C1 segment of cervical spinal cord (tissue), 14 donors: ENCODE data around the gene ATG14.
"Not testable (repeated sequence)": the region's sequence is repeated elsewhere in the genome, so short reads cannot be mapped to it uniquely, and the experiment has no call there.

Experiments used
- DNase-seq, 14 donors: peaks; one replicate each; lab custom pipeline; 2025; lab: John Stamatoyannopoulos, UW

Gene ATG14

GRCh38 chr14:55433880-55434804 lies 22.5 kb upstream of the ATG14 start:
- DNase-seq, result no peak

GRCh38 chr14:55432628-55433027 lies 21.0 kb upstream of the ATG14 start:
- DNase-seq, result no peak

- no peak for DNase-seq
Measured at GRCh38 chr14:55430024-55430690, 18.5 kb upstream of the ATG14 start.

GRCh38 chr14:55427439-55427838 lies 15.8 kb upstream of the ATG14 start:
- DNase-seq, result no peak

- DNase-seq, result no peak
Measured at GRCh38 chr14:55426891-55427290, 15.3 kb upstream of the ATG14 start.

GRCh38 chr14:55425091-55425490 lies 13.5 kb upstream of the ATG14 start:
- DNase-seq, result no peak

- DNase-seq, result no peak
Measured at GRCh38 chr14:55423969-55424368, 12.3 kb upstream of the ATG14 start.

GRCh38 chr14:55422338-55422737 lies 10.7 kb upstream of the ATG14 start:
- not testable (repeated sequence) for DNase-seq

GRCh38 chr14:55419663-55420062 lies 8.0 kb upstream of the ATG14 start:
- no peak for DNase-seq

- no peak for DNase-seq
Measured at GRCh38 chr14:55418411-55418810, 6.8 kb upstream of the ATG14 start.

- no peak for DNase-seq
Measured at GRCh38 chr14:55417955-55418354, 6.3 kb upstream of the ATG14 start.

- DNase-seq, result no peak
Measured at GRCh38 chr14:55416866-55417265, 5.2 kb upstream of the ATG14 start.

GRCh38 chr14:55414551-55414950 lies 2.9 kb upstream of the ATG14 start:
- DNase-seq, result no peak

- DNase-seq, result no peak
Measured at GRCh38 chr14:55412676-55413075, 1.0 kb upstream of the ATG14 start.

- DNase-seq, result no peak
Measured at GRCh38 chr14:55410876-55411275, 754 bp downstream of the ATG14 start.

- DNase-seq, result no peak
Measured at GRCh38 chr14:55404173-55404854, 7.3 kb downstream of the ATG14 start.

GRCh38 chr14:55401751-55402150 lies 9.9 kb downstream of the ATG14 start:
- DNase-seq, result no peak

- DNase-seq, result no peak
Measured at GRCh38 chr14:55399852-55400251, 11.8 kb downstream of the ATG14 start.

GRCh38 chr14:55399183-55399582 lies 12.4 kb downstream of the ATG14 start:
- DNase-seq, result no peak

- DNase-seq, result no peak
Measured at GRCh38 chr14:55398679-55399078, 13.0 kb downstream of the ATG14 start.

- DNase-seq, result no peak
Measured at GRCh38 chr14:55389330-55389729, 22.3 kb downstream of the ATG14 start.

GRCh38 chr14:55388160-55388559 lies 23.5 kb downstream of the ATG14 start:
- no peak for DNase-seq
